HepG2 (cell line): ENCODE results near the gene IL3. TPM values are rescaled to one million over a fixed set of nuclear protein-coding genes. Genes with fewer than 3 reads are reported as not detected.

Experiments used
- EHMT2 ChIP-seq: fragments of 200-600 bp; sonication (generic); IDR thresholded peaks from 2 replicates; pipeline ENCODE4 v1.7.0; 2017; ENCODE audit warnings: antibody characterized with exemption, low read depth, low read length, borderline replicate concordance
- GABPB1 ChIP-seq: IDR thresholded peaks from 2 replicates; pipeline ENCODE4 v1.6.1; 2016; ENCODE audit warnings: mild to moderate bottlenecking, missing genetic modification reagents, moderate library complexity, missing compliant biosample characterization
- SRF ChIP-seq: IDR thresholded peaks from 2 replicates; pipeline ENCODE4 v1.6.1; 2011; ENCODE audit warnings: mild to moderate bottlenecking, low read depth, low read length, moderate library complexity
- polyA plus RNA-seq, 8 experiments: library from polyadenylated mRNA; depleted of rRNA in 3 of 8; stranded (reverse) in 7 of 8; unstranded in 1 of 8; fragments of >200 nt; fragmentation: Illumina TruSeq in 4 of 8; extraction: Trizol in 4 of 8; gene quantifications; 2 replicates each; pipeline versions ENCODE4 v1.2.1 to v1.2.3, GENCODE V29; 2011 to 2016; ENCODE audit warnings: low read depth in 4 of 8, missing spikeins in 1 of 8, mixed read lengths in 1 of 8; ENCODE audit not compliant: insufficient read depth in 1 of 8
- total RNA-seq, 5 experiments: library from RNA; depleted of rRNA; stranded (reverse); fragments of >200 nt; fragmentation: Illumina TruSeq; extraction: Trizol; gene quantifications; 2 replicates each; pipeline ENCODE4 v1.2.3, GENCODE V29; 2016; ENCODE audit warnings: low read depth in 1 of 5
- TF ChIP-seq, protein P1 (sequence below), 2 experiments: fragments of 450-650 bp in 1 of 2; sonication (generic) in 1 of 2; formaldehyde crosslinking in 1 of 2; IDR thresholded peaks; 2 replicates each; pipeline versions ENCODE4 v1.6.1 to v1.8.0; 2016 to 2022; ENCODE audit warnings: antibody characterized with exemption in 1 of 2, mild to moderate bottlenecking in 1 of 2, missing genetic modification reagents in 1 of 2
- TF ChIP-seq, protein P2 (sequence below): sonication (generic); formaldehyde crosslinking; IDR thresholded peaks from 2 replicates; pipeline ENCODE4 v1.4.0; 2020; ENCODE audit warnings: missing genetic modification reagents
- TF ChIP-seq, protein P3 (sequence below): sonication (generic); formaldehyde crosslinking; IDR thresholded peaks from 2 replicates; pipeline ENCODE4 v1.4.0; 2020; ENCODE audit warnings: missing genetic modification reagents
- TF ChIP-seq, protein P4 (sequence below): sonication (generic); formaldehyde crosslinking; IDR thresholded peaks from 2 replicates; pipeline ENCODE4 v1.5.1; 2020; ENCODE audit warnings: mild to moderate bottlenecking, missing genetic modification reagents, moderate library complexity
- TF ChIP-seq, protein P5 (sequence below): IDR thresholded peaks from 2 replicates; pipeline ENCODE4 v1.6.1; 2016; ENCODE audit warnings: low read depth, control low read depth

The IL3 gene
- total and polyA plus RNA-seq, 2 of the 13 experiments (the other 11 are each of a cell fraction or from before 2014, with no cell fraction given): not detected

DNA sequence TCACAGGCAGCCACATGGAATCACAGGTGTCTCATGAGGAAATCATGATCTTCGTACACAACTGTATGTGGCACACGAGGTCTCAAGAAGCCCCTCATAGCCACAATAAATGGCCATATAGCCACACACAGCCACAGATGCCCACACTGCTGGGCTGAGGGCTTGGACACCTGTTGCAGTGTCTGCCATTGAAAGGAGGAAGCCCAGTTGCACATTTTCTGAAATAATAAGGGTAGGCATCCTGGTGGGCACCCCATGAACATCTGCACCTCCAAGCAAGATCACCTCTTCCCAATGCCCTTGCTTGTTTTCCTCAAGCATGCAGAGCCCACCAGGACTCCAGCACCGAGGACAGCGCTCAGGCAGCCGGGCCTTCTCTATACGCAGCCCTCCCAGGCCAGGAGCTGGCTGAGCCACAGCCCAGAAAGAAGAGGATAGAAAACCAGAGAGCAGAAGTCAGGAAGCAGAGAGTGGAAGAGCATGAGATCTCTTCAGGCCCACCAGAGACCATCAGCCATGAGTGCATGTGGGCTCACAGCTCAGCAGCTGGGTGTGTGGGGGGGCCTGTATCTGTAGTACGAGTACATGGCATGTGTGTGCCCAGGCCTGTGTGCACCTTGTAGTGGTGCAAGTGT, 48.0 kb upstream of the IL3 start (continued):
- TF ChIP-seq, protein P1, sequence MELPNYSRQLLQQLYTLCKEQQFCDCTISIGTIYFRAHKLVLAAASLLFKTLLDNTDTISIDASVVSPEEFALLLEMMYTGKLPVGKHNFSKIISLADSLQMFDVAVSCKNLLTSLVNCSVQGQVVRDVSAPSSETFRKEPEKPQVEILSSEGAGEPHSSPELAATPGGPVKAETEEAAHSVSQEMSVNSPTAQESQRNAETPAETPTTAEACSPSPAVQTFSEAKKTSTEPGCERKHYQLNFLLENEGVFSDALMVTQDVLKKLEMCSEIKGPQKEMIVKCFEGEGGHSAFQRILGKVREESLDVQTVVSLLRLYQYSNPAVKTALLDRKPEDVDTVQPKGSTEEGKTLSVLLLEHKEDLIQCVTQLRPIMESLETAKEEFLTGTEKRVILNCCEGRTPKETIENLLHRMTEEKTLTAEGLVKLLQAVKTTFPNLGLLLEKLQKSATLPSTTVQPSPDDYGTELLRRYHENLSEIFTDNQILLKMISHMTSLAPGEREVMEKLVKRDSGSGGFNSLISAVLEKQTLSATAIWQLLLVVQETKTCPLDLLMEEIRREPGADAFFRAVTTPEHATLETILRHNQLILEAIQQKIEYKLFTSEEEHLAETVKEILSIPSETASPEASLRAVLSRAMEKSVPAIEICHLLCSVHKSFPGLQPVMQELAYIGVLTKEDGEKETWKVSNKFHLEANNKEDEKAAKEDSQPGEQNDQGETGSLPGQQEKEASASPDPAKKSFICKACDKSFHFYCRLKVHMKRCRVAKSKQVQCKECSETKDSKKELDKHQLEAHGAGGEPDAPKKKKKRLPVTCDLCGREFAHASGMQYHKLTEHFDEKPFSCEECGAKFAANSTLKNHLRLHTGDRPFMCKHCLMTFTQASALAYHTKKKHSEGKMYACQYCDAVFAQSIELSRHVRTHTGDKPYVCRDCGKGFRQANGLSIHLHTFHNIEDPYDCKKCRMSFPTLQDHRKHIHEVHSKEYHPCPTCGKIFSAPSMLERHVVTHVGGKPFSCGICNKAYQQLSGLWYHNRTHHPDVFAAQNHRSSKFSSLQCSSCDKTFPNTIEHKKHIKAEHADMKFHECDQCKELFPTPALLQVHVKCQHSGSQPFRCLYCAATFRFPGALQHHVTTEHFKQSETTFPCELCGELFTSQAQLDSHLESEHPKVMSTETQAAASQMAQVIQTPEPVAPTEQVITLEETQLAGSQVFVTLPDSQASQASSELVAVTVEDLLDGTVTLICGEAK (IDR thresholded peaks at IDR 0.05): no peak
- TF ChIP-seq, protein P1 (CRISPR knock-in tag; IDR thresholded peaks at IDR 0.05): 0 out of 2 replicates have a peak, but pooled peaks have one; percentile 40
- TF ChIP-seq GABPB1 (CRISPR knock-in tag) (peak; percentile 39; the same call in 1 of the 2 replicates), SRF (no peak), EHMT2 (peak; percentile 97)
- TF ChIP-seq, protein P2, sequence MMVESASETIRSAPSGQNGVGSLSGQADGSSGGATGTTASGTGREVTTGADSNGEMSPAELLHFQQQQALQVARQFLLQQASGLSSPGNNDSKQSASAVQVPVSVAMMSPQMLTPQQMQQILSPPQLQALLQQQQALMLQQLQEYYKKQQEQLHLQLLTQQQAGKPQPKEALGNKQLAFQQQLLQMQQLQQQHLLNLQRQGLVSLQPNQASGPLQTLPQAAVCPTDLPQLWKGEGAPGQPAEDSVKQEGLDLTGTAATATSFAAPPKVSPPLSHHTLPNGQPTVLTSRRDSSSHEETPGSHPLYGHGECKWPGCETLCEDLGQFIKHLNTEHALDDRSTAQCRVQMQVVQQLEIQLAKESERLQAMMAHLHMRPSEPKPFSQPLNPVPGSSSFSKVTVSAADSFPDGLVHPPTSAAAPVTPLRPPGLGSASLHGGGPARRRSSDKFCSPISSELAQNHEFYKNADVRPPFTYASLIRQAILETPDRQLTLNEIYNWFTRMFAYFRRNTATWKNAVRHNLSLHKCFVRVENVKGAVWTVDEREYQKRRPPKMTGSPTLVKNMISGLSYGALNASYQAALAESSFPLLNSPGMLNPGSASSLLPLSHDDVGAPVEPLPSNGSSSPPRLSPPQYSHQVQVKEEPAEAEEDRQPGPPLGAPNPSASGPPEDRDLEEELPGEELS (CRISPR knock-in tag): no peak
- TF ChIP-seq, protein P3, sequence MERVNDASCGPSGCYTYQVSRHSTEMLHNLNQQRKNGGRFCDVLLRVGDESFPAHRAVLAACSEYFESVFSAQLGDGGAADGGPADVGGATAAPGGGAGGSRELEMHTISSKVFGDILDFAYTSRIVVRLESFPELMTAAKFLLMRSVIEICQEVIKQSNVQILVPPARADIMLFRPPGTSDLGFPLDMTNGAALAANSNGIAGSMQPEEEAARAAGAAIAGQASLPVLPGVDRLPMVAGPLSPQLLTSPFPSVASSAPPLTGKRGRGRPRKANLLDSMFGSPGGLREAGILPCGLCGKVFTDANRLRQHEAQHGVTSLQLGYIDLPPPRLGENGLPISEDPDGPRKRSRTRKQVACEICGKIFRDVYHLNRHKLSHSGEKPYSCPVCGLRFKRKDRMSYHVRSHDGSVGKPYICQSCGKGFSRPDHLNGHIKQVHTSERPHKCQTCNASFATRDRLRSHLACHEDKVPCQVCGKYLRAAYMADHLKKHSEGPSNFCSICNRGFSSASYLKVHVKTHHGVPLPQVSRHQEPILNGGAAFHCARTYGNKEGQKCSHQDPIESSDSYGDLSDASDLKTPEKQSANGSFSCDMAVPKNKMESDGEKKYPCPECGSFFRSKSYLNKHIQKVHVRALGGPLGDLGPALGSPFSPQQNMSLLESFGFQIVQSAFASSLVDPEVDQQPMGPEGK (CRISPR knock-in tag): peak; percentile 59
- TF ChIP-seq, protein P4, sequence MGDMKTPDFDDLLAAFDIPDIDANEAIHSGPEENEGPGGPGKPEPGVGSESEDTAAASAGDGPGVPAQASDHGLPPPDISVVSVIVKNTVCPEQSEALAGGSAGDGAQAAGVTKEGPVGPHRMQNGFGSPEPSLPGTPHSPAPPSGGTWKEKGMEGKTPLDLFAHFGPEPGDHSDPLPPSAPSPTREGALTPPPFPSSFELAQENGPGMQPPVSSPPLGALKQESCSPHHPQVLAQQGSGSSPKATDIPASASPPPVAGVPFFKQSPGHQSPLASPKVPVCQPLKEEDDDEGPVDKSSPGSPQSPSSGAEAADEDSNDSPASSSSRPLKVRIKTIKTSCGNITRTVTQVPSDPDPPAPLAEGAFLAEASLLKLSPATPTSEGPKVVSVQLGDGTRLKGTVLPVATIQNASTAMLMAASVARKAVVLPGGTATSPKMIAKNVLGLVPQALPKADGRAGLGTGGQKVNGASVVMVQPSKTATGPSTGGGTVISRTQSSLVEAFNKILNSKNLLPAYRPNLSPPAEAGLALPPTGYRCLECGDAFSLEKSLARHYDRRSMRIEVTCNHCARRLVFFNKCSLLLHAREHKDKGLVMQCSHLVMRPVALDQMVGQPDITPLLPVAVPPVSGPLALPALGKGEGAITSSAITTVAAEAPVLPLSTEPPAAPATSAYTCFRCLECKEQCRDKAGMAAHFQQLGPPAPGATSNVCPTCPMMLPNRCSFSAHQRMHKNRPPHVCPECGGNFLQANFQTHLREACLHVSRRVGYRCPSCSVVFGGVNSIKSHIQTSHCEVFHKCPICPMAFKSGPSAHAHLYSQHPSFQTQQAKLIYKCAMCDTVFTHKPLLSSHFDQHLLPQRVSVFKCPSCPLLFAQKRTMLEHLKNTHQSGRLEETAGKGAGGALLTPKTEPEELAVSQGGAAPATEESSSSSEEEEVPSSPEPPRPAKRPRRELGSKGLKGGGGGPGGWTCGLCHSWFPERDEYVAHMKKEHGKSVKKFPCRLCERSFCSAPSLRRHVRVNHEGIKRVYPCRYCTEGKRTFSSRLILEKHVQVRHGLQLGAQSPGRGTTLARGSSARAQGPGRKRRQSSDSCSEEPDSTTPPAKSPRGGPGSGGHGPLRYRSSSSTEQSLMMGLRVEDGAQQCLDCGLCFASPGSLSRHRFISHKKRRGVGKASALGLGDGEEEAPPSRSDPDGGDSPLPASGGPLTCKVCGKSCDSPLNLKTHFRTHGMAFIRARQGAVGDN: no peak
- TF ChIP-seq, protein P5, sequence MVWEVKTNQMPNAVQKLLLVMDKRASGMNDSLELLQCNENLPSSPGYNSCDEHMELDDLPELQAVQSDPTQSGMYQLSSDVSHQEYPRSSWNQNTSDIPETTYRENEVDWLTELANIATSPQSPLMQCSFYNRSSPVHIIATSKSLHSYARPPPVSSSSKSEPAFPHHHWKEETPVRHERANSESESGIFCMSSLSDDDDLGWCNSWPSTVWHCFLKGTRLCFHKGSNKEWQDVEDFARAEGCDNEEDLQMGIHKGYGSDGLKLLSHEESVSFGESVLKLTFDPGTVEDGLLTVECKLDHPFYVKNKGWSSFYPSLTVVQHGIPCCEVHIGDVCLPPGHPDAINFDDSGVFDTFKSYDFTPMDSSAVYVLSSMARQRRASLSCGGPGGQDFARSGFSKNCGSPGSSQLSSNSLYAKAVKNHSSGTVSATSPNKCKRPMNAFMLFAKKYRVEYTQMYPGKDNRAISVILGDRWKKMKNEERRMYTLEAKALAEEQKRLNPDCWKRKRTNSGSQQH (CRISPR knock-in tag): peak; percentile 93
